BJ (cell line): Measurements from ENCODE around the gene ATXN2. TPM values are rescaled to one million over a fixed set of nuclear protein-coding genes. Genes with fewer than 3 reads are reported as not detected.
A peak's percentile ranks its signal among the peaks of the same experiment; 100 is the strongest.

Experiments used
- CTCF ChIA-PET: fragments of 350-600 bp; formaldehyde crosslinking; extraction: SDS; loops from one replicate; lab custom pipeline; 2021; ENCODE audit warnings: antibody characterized with exemption, inconsistent platforms; lab: Yijun Ruan, JAX
- POLR2A ChIA-PET: fragments of 300-600 bp; sonication (Branson Sonifier 250); formaldehyde crosslinking; extraction: SDS; loops from one replicate; lab custom pipeline; 2021; ENCODE audit warnings: antibody characterized with exemption; lab: Charles Lee
- DNase-seq: peaks from one replicate; pipeline ENCODE4 v3.0.0-alpha.2; 2011; ENCODE audit warnings: low read depth
- H3K27me3 ChIP-seq: 2 replicates; pipeline ENCODE4 v1.6.0; 2011; ENCODE audit warnings: low read length; ENCODE audit not compliant: control insufficient read depth, insufficient read depth
- H3K36me3 ChIP-seq: 2 replicates; pipeline ENCODE4 v1.5.1; 2011; ENCODE audit warnings: low read length; ENCODE audit not compliant: control insufficient read depth, insufficient read depth
- H3K4me3 ChIP-seq: 2 replicates; pipeline ENCODE4 v1.5.1; 2011; ENCODE audit warnings: low read depth, mild to moderate bottlenecking, control low read depth, low read length
- CTCF ChIP-seq: IDR thresholded peaks from 2 replicates; pipeline ENCODE4 v1.5.1; 2011; ENCODE audit warnings: low read depth, mild to moderate bottlenecking, control low read depth, inconsistent platforms, low read length, moderate library complexity; ENCODE audit not compliant: insufficient read depth
- polyA plus RNA-seq: library from polyadenylated mRNA; depleted of rRNA; stranded (reverse); fragments of >200 nt; gene quantifications from 2 replicates; pipeline ENCODE4 v1.2.3, GENCODE V29; 2011

Gene ATXN2
- polyA plus RNA-seq, 1 experiment: 30.3 TPM

- POLR2A ChIA-PET: no interaction called here
- DNase-seq: no peak
- CTCF ChIA-PET: interaction anchor here (3.3 to 12.8 kb wide), 3 partner anchors 50 to 57 kb away, joined by 23 to 260 read pairs (median 86); no protein-coding TSS in a partner anchor
- peaks cover 28% of the 10 kb centered on the region for H3K36me3 ChIP-seq
- H3K27me3 ChIP-seq: no peaks in the 10 kb centered on the region
- TF ChIP-seq CTCF: no peak
- no peak overlapping the region for H3K4me3 ChIP-seq
Measured at GRCh38 chr12:111453071-111453989, 145.8 kb downstream of the ATXN2 start.

- CTCF ChIA-PET: interaction anchor here (0.6 to 12.8 kb wide), 27 partner anchors 8 to 1781 kb away, joined by 3 to 260 read pairs (median 4); partner anchors contain the start of gene PHETA1
- POLR2A ChIA-PET: interaction anchor here (0.6 kb wide), 1 partner anchor 20 kb away, joined by 4 read pairs; no protein-coding TSS in a partner anchor
- H3K27me3 ChIP-seq: no peaks in the 10 kb centered on the region
- peaks cover 36% of the 10 kb centered on the region for H3K36me3 ChIP-seq
- TF ChIP-seq CTCF: peak; percentile 80
- DNase-seq: no peak
- no peak overlapping the region for H3K4me3 ChIP-seq
Measured at GRCh38 chr12:111451649-111452129, 147.4 kb downstream of the ATXN2 start.

GRCh38 chr12:111451232-111451631 lies 147.9 kb downstream of the ATXN2 start:
- POLR2A ChIA-PET: interaction anchor here (0.6 kb wide), 1 partner anchor 20 kb away, joined by 4 read pairs; no protein-coding TSS in a partner anchor
- H3K36me3 ChIP-seq: peaks cover 35% of the 10 kb centered on the region

GRCh38 chr12:111450676-111451075 lies 148.4 kb downstream of the ATXN2 start:
- POLR2A ChIA-PET: no interaction called here
- CTCF ChIA-PET: interaction anchor here (1.0 to 12.8 kb wide), 14 partner anchors 8 to 120 kb away, joined by 3 to 260 read pairs (median 6); partner anchors contain the start of gene PHETA1
- Histone ChIP-seq H3K4me3 (no peak overlapping the region), H3K36me3 (peaks cover 32% of the 10 kb centered on the region), H3K27me3 (no peaks in the 10 kb centered on the region)
- no peak for DNase-seq
- no peak for TF ChIP-seq CTCF

More at GRCh38 chr12:111451232-111451631, 147.9 kb downstream of the ATXN2 start:
- no peaks in the 10 kb centered on the region for H3K27me3 ChIP-seq
- CTCF ChIA-PET: interaction anchor here (0.6 to 12.8 kb wide), 25 partner anchors 9 to 467 kb away, joined by 3 to 260 read pairs (median 4); partner anchors contain the start of gene PHETA1
- DNase-seq: no peak
- TF ChIP-seq CTCF: no peak
- H3K4me3 ChIP-seq: no peak overlapping the region
